Renal cortex interstitium (tissue), 11 donors: ENCODE data around the gene IL19. TPM values are rescaled to one million over a fixed set of nuclear protein-coding genes. Genes with fewer than 3 reads are reported as not detected.

Experiments used
- DNase-seq, 11 donors: peaks; one replicate each; pipeline ENCODE4 v3.0.0-alpha.2; 2013; ENCODE audit warnings: low read depth in 9 of 11, low spot score in 4 of 11; ENCODE audit errors: extremely low read depth in 1 of 11
- polyA plus RNA-seq, 3 donors: library from polyadenylated mRNA; unstranded; fragments of 120-200 nt; gene quantifications; one replicate each; pipeline ENCODE4 v1.2.1, GENCODE V29; 2013; ENCODE audit not compliant: insufficient read length in 3 of 3

IL19 gene
- polyA plus RNA-seq, 3 donors, result 0.65 to 1.5 (median 0.68) TPM

- DNase-seq, result no peak
Measured at GRCh38 chr1:206868264-206868663, 97.7 kb downstream of the IL19 start.

- no peak for DNase-seq
Measured at GRCh38 chr1:206872139-206872538, 101.6 kb downstream of the IL19 start.

GRCh38 chr1:206873603-206874188 lies 103.1 kb downstream of the IL19 start:
- DNase-seq, result no peak

GRCh38 chr1:206875752-206876377 lies 105.3 kb downstream of the IL19 start:
- no peak for DNase-seq

GRCh38 chr1:206878456-206878855 lies 107.9 kb downstream of the IL19 start:
- DNase-seq, result no peak

GRCh38 chr1:206880314-206880713 lies 109.7 kb downstream of the IL19 start:
- DNase-seq, result no peak

- DNase-seq, result no peak
Measured at GRCh38 chr1:206882555-206882954, 112.0 kb downstream of the IL19 start.

GRCh38 chr1:206883160-206883559 lies 112.6 kb downstream of the IL19 start:
- DNase-seq, result no peak

GRCh38 chr1:206883876-206884275 lies 113.3 kb downstream of the IL19 start:
- DNase-seq, result no peak

- no peak for DNase-seq
Measured at GRCh38 chr1:206885341-206886060, 114.9 kb downstream of the IL19 start.

GRCh38 chr1:206886831-206887230 lies 116.3 kb downstream of the IL19 start:
- DNase-seq, result no peak

- no peak for DNase-seq
Measured at GRCh38 chr1:206887701-206888100, 117.1 kb downstream of the IL19 start.

GRCh38 chr1:206890125-206891060 lies 119.8 kb downstream of the IL19 start:
- no peak for DNase-seq

- no peak for DNase-seq
Measured at GRCh38 chr1:206891412-206891811, 120.8 kb downstream of the IL19 start.

Other genes starting within 250 kb of the IL19 start
- 10 to 100 TPM; 77.8 to 93.1 (median 86.7) TPM for gene EIF2D, start 158.3 kb upstream of the IL19 start, polyA plus RNA-seq
- gene DYRK3, start 135.2 kb upstream of the IL19 start, polyA plus RNA-seq, result 1 to 10 TPM; 8.5 to 8.8 (median 8.6) TPM
- gene MAPKAPK2, start 85.9 kb upstream of the IL19 start, polyA plus RNA-seq, result 10 to 100 TPM; 73.7 to 86.1 (median 78.5) TPM
- under 1 TPM; 0.39 to 0.65 (median 0.40) TPM for gene IL10, start 1.7 kb downstream of the IL19 start, polyA plus RNA-seq
- gene IL20, start 94.8 kb downstream of the IL19 start, polyA plus RNA-seq, result not detected
- under 1 TPM; 0.23 to 0.33 (median 0.23) TPM for gene IL24, start 126.7 kb downstream of the IL19 start, polyA plus RNA-seq
- gene FCMR, start 151.2 kb downstream of the IL19 start, polyA plus RNA-seq, result 1 to 10 TPM; 1.6 to 1.8 (median 1.7) TPM
- gene PIGR, start 175.7 kb downstream of the IL19 start, polyA plus RNA-seq, result 1 to 10 TPM in 2 of 3 donors, under 1 TPM in 1; 0.85 to 1.9 (median 1.6) TPM
- gene FCAMR, start 199.7 kb downstream of the IL19 start, polyA plus RNA-seq, result 10 to 100 TPM in 1 of 3 donors, 1 to 10 TPM in 2; 8.1 to 10.5 (median 9.6) TPM